Stimulated activated naive CD4-positive, alpha-beta T cell treated with Interleukin-2 at 50 U/mL for 16 hours (primary cell): ENCODE data around the gene KRTAP10-1.

Experiments used
- DNase-seq: peaks from one replicate; lab custom pipeline; 2025; lab: John Stamatoyannopoulos, UW

The KRTAP10-1 gene

DNA sequence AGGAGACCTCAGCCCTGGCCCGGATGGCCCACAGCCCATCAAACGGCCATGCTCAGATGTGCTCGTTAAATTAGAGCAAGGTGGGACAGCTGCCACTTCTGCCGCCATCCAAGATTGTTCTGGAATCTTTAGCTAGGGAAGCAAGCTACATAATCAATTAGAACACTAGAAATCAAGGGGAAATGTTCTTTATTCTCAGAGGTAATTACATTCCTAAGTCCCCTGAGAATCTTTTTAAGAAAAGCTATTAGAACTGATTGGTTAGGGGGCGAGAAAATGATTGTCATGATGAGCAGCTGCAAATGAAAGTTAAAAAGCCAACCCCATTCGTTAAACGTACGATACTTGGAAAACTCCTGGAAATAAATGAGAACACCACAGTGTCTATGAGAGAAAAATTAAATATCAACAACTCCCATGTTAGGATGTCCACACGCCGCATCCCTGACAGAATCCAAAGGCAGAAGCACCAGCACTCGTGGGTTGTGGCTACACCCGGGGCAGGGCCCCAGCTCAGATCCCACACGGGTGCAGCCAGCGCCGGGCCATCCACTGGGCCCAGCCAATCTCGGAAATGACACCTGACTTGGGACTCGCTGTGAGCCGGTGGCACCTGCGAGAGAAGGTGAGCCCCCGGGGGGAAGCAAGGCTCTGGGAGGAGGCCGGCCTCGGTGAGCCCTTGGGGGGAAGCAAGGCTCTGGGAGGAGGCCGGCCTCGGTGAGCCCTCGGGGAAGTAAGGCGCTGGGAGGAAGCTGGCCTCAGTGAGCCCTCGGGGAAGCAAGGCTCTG lies 37.6 kb downstream of the KRTAP10-1 start:
- DNase-seq, result no peak

DNA sequence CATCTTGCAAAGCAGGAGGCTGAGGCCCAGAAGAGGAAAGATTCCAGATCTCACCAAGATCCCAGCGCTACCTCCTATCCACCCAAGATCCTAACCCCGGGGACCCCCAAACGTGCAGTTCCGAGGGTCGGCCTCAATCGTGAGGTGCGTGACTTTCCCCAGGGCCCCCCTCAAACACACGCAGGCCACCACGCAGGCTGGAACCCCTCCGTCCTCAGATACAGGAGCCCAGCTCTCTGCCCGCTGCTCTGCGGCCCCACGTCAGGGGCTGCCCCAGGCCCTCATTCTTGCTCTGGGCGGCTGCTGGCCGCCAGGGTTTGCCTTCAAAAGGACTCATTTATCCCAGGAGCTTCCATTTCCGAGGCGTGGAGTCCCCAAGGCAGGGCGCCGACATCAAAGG lies 39.9 kb downstream of the KRTAP10-1 start:
- no peak for DNase-seq

DNA sequence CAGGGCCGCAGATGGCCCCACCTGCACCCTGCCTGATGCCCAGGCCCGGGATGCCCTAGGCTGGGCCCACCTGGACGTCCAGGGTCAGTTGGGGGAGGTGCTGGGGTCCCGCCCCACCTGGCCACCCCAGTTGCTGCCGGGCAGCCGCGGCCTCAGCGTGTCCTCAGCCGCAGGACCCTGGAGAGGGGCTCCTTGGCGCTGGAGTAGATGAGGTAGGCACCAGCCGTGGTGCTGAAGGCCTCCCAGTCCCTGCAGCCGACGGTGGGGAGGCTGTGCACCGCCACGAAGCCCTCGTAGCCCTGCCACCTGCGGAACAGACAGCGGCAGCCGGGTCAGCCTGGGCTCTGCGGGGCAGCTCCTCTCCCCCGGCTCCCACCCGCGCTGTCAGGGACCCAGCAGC lies 40.4 kb downstream of the KRTAP10-1 start:
- no peak for DNase-seq

DNA sequence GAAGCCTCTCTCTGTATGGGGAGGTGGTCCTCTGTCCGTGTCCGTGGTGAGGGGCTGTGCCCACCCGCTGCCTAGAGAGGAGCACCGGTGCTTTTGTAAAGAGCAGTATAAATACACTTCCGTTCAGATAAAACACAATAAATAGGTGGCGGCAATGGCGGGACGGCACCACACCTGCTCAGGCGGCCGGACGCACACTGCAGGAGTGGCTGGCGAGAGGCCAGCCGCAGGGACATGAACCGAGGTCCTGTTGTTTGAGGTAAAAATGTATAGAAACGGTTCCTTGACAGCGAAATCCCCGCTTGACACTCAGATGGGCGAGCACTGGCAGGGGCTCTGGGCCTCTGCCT lies 40.8 kb downstream of the KRTAP10-1 start:
- DNase-seq, result no peak

DNA sequence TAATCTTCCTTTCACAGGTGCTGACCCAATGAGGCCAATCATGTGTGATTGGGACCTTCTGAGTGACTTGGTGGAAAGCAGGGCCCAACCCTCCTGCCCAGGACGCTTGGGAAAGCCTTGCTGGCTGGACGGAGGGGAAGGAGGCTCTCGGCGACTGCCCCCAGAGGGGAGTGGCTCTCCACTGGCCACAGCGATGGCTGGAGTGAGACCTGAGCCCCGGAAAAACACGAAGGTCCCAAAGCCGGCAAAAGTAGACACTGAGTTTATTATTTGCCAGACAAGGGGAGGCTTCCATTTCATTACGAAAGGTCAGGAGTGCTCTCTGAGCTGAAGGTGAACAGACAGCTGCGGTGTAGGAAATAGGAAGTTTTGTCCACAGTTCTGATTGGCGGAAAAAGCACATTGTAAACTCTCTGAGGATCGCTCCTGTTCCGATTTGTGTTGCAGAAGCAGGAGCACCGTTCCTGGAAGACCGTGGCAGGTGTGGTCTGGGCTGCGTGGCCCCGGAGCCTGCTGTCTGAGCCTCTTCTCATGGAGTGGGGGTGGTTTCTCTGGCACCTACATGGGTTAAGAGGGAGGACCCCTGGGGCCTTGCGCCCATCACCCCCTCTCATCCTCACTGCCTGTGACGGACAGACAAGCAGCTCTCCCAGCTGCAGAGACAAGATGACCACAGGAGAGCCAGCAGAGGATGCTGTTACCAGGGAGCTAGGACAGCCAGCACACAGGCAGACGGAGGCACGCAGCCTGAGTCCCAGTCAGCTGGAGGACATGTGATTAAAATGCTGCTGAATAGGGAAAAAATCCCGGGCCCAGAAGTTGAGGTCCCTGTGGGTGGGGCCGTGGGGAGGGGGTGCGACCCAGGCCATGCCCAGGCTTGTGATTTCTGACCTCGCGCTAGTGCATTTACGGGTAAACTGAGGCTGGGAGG lies 41.5 kb downstream of the KRTAP10-1 start:
- no peak for DNase-seq

DNA sequence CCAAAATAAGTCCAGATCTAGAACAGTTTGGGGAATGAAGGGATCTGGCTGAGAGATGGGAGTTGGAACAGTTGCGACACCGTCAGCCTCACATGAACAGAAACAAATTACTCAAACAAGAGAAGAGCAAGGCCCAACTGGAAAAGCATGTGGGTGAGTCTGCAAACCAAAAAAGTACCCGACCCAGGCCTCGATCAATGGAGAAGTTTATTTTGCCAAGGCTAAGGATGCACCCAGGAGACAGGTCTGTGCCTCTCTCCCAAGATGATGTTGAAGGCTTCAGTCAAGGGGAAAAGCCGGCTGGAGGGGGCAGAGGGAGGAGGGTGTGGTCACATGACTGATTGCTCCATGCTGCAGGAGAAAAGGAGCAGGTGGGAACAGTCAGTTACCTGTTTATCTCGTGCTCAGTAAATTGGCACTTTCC lies 42.3 kb downstream of the KRTAP10-1 start:
- DNase-seq, result no peak

DNA sequence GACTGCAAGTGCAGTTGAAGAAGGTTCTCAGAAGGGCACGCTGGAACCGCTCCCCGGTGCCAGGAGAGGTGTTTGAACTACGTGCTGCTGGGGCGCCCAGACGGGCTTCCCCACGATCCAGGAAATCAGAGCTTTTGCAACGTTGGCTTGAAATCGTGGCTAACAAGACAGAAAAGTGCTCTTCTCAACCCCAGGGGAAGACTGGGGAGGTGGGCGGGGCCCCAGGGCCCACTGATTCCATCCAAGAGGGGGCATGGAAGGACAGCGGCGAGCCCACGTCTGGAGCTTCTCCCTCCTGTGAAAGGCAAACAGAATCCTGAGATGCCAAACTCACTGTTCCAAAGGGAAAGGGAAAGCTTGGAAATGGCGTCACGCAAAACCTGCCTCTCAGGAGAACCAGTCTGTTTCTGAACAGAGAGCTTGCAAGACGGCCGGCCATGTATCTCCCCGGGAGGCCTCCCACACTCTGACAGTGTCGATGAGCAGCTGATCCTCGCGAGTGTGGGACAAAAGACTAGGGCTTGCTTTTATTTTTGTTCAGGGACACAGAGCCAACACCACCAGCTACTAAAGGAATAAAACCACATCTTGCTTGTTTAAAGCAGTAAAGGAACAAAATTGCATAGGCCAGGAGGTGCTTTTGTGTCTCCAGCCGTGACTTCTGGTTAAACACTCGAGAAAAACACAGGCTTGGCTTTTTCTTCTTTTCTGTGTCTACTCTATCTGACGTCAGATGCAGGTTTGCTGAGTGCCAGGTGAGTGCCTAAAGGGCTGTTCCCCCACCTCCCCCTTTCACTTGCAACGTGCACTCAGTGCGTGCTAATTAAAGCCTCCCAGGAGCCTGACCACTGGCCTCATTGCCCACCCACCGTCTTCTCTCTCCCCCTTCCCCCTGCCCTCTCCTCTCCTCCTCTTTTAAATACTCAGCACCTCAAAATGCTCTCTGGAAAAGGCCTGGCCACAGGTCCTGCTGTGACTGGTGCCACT lies 43.1 kb downstream of the KRTAP10-1 start:
- no peak for DNase-seq

DNA sequence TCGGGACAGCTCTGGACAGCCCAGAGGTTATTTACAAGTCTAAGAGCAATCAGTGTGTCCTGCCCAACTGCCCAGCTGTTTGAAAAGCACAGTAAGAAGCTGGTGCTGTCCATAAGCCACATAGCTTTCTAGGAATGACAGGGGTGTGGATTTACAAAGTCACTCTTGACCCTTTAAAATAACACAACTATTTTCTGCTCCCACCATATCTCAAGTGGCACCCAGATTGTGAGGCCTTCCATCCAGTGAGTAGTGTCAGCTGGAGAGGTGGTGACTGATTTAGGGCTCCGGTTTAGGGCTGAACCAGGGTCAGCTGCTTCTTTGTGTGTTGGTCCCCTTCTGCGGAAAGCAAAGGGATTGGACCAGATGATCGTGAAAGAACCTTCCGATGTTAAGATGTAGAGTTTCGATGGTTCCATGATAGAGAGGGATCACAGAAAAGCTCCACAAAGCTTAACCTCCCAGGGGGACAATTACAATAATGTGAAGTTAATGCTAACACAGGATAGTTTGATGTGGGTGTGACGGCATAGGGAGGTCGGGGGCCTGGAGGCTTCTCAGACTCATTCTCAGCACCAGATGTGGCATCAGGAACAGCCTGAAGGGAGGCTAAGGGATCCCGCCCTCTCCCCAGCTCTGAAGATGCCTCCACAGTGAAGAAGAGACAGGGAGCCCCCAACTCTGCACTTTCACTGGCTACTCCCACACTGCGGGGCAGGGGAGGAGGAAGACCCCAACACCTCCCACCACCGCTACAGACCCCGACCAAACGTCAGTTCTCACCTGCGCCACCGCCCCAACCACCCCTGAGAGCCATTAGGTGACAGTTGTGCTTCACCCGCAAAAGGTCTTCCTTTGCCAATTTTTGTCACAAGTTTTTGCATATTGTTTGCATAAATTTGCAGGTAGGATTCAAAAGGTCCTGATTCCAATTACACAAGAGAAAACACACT lies 44.1 kb downstream of the KRTAP10-1 start:
- no peak for DNase-seq

DNA sequence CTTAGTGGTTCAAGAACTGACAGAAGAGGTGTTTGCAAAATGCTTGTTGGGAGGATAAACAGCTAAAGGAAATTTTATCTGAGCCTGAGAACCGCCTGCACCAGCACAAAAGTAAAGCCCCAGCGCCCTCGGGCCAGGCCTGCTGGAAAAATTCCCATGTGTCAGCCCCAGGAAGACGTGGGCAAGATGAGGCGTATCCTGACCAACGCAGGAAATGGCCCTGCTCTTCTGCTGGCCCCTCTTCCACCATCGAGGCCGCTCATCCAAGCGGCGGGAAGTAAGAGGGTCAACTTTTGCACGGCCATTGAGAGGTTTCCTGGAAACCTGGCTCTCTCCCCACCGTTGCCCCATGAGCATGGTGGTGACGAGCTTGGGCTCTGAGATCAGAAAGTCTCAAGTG lies 45.0 kb downstream of the KRTAP10-1 start:
- no peak for DNase-seq

DNA sequence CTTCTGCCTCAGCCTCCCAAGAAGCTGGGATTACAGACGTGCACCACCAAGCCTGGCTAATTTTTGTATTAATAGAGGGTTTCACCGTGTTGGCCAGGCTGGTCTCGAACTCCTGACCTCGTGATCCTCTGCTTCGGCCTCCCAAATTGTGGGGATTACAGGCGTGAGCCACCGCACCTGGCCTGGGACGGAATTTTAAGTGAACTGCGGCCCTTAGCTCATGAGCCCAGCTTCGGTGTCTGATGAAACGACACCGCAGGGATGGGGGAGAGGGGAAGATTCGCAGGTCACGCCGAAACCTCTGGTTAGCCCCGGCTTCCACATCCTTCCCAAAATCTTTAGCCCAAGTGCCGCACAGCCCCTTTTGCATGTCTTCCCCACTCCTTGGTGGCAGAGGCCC lies 45.6 kb downstream of the KRTAP10-1 start:
- DNase-seq, result no peak

DNA sequence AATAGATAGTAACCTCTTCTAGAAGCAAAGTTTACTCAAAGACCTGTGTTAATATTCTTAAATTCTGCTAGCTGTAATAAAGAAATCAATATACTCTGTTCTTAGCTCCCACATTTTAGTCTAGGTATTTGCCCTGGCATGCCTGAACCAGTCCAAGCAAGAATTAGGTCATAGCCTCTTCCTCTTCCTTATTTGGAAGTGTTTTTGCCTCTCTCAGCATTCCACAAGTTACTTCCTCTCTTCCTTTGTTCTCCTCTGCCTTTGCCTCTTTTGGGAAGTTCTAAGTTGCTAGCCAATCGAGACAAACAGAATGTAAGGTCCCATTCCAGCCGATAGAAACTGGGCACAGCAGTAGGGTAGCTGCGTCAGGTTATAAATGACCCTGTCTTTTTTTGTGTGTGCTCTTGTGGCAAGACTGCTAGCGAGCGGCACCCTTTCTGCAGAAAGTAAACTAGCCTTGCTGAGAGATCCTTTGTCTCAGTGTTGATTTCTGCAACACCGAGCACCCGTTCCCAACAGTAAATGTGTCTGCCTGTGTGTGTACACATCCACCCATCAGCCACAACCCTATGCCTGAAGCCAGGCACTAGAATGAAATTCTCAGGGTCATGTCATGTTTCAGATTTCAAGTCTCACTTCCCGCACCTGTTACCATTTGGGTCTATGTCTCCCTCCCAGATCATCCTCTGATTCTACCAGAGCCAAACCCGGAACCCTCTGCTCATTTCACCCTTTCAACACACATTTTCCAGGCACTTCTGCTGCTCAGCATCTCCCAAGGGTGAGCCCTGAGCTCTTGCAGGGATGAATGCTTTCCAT lies 47.2 kb downstream of the KRTAP10-1 start:
- DNase-seq, result no peak

DNA sequence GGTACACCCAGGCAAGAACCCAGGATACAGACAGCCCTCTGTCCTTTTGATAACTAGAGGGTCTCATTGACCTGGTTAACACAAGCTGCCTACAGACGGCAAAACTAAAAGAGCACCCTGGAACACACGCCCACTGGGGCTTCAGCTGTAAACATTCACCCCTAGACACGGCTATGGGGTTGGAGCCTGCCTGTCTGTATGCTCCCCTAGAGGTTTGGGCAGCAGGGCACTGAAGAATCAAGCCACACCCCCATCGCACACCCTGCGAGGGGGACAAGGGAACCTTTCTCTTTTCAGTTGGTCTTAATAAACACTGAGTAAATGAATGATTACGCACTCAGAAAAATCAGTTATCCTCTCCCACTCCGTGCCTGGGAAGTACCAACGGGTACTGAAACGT lies 49.2 kb downstream of the KRTAP10-1 start:
- DNase-seq, result no peak

DNA sequence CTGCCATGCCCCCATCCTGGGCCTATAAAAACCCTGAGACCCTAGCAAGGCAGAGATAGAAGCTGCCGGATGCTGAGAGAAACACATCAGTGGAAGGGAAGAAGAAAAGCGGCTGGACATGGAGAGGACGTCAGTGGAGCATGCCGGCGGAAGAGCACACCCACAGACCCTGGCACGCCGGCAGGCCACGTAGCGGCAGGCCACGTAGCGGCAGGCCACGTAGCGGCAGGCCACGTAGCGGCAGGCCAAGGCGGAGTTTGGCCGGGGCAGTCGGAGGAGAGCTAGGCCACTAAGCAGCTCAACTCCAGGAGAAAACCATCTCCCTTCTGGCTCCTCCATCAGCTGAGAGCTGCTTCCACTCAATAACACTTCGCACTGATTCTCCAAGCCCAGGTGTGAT lies 49.6 kb downstream of the KRTAP10-1 start:
- DNase-seq, result no peak

DNA sequence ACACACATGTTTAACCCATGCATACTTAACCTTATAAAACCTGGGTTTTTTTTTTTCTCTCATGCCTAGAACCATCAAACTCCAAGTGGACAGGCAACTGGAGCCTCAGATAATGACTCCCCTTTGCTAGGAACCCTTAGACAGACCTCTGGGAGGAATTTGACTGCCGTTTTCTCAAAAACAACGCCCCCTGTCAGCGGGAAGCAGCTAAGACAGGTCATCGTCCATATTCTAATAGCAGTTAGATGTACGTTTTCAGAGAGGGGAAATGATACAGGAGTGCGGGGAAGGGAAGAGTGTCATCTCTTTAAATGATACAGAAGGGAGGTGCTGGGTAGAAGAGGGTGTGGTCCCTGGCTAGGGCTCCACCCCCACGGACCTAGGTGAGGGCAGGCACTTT lies 50.0 kb downstream of the KRTAP10-1 start:
- no peak for DNase-seq
